HUES6 (cell line): ENCODE results near the gene MYEOV.
A peak's percentile ranks its signal among the peaks of the same experiment; 100 is the strongest.

Experiments used
- H3K27ac ChIP-seq: 2 replicates; pipeline ENCODE4 v1.7.0; 2013; ENCODE audit warnings: low read depth, mild to moderate bottlenecking, low read length, inconsistent platforms
- H3K27me3 ChIP-seq: 2 replicates; pipeline ENCODE4 v1.6.1; 2013; ENCODE audit warnings: low read length; ENCODE audit not compliant: control insufficient read depth, insufficient read depth
- H3K36me3 ChIP-seq: 2 replicates; pipeline ENCODE4 v1.6.1; 2013; ENCODE audit warnings: low read length; ENCODE audit not compliant: control insufficient read depth, insufficient read depth
- H3K4me1 ChIP-seq: 2 replicates; pipeline ENCODE4 v1.6.1; 2013; ENCODE audit warnings: low read length; ENCODE audit not compliant: control insufficient read depth, insufficient read depth
- H3K4me3 ChIP-seq: 2 replicates; pipeline ENCODE4 v1.5.1; 2013; ENCODE audit warnings: low read depth, low read length
- H3K9ac ChIP-seq: one replicate; pipeline ENCODE4 v1.6.1; 2013; ENCODE audit warnings: mild to moderate bottlenecking, low read length
- H3K9me3 ChIP-seq: 2 replicates; pipeline ENCODE4 v1.6.1; 2013; ENCODE audit warnings: low read depth, low read length; ENCODE audit not compliant: control insufficient read depth, insufficient read depth

Gene MYEOV

GRCh38 chr11:69310934-69311766 is 17.2 kb downstream of the MYEOV start:
- Histone ChIP-seq H3K9me3 (no peaks in the 10 kb centered on the region), H3K27ac (no peak overlapping the region), H3K36me3 (no peaks in the 10 kb centered on the region), H3K4me1 (no peaks in the 10 kb centered on the region), H3K4me3 (no peak overlapping the region), H3K27me3 (no peaks in the 10 kb centered on the region), H3K9ac (peak overlapping the region; percentile 12)

GRCh38 chr11:69311767-69312385 is 17.9 kb downstream of the MYEOV start:
- no peak overlapping the region for H3K27ac ChIP-seq
- H3K9ac ChIP-seq, result peak overlapping the region; percentile 12
- H3K36me3 ChIP-seq, result no peaks in the 10 kb centered on the region
- H3K4me3 ChIP-seq, result no peak overlapping the region
- no peaks in the 10 kb centered on the region for H3K27me3 ChIP-seq
- H3K4me1 ChIP-seq, result no peaks in the 10 kb centered on the region
- H3K9me3 ChIP-seq, result no peaks in the 10 kb centered on the region

- Histone ChIP-seq H3K27me3 (no peaks in the 10 kb centered on the region), H3K9ac (no peak overlapping the region), H3K27ac (no peak overlapping the region), H3K4me1 (no peaks in the 10 kb centered on the region), H3K36me3 (no peaks in the 10 kb centered on the region), H3K4me3 (no peak overlapping the region), H3K9me3 (no peaks in the 10 kb centered on the region)
Measured at GRCh38 chr11:69312453-69313404, 18.8 kb downstream of the MYEOV start.

- no peaks in the 10 kb centered on the region for H3K4me1 ChIP-seq
- no peaks in the 10 kb centered on the region for H3K9me3 ChIP-seq
- no peak overlapping the region for H3K9ac ChIP-seq
- H3K4me3 ChIP-seq, result no peak overlapping the region
- no peaks in the 10 kb centered on the region for H3K27me3 ChIP-seq
- no peaks in the 10 kb centered on the region for H3K36me3 ChIP-seq
- H3K27ac ChIP-seq, result no peak overlapping the region
Measured at GRCh38 chr11:69313992-69314391, 20.0 kb downstream of the MYEOV start.

GRCh38 chr11:69314555-69314954 is 20.6 kb downstream of the MYEOV start:
- no peaks in the 10 kb centered on the region; the same call in 1 of the 2 replicates for H3K4me1 ChIP-seq
- H3K4me3 ChIP-seq, result no peak overlapping the region
- H3K9ac ChIP-seq, result no peak overlapping the region
- no peak overlapping the region for H3K27ac ChIP-seq
- H3K27me3 ChIP-seq, result no peaks in the 10 kb centered on the region
- no peaks in the 10 kb centered on the region for H3K9me3 ChIP-seq
- H3K36me3 ChIP-seq, result no peaks in the 10 kb centered on the region

GRCh38 chr11:69316956-69317355 is 23.0 kb downstream of the MYEOV start:
- Histone ChIP-seq H3K27ac (no peak overlapping the region), H3K36me3 (no peaks in the 10 kb centered on the region), H3K9me3 (no peaks in the 10 kb centered on the region), H3K4me1 (peaks cover 4% of the 10 kb centered on the region; the same call in 1 of the 2 replicates), H3K9ac (no peak overlapping the region), H3K4me3 (no peak overlapping the region), H3K27me3 (no peaks in the 10 kb centered on the region)

GRCh38 chr11:69317401-69318092 is 23.6 kb downstream of the MYEOV start:
- Histone ChIP-seq H3K36me3 (no peaks in the 10 kb centered on the region), H3K9ac (no peak overlapping the region), H3K4me1 (peaks cover 4% of the 10 kb centered on the region; the same call in 1 of the 2 replicates), H3K27me3 (no peaks in the 10 kb centered on the region), H3K9me3 (peaks cover 3% of the 10 kb centered on the region; the same call in 1 of the 2 replicates), H3K4me3 (no peak overlapping the region), H3K27ac (no peak overlapping the region)

GRCh38 chr11:69318093-69318420 is 24.1 kb downstream of the MYEOV start:
- Histone ChIP-seq H3K36me3 (no peaks in the 10 kb centered on the region), H3K4me1 (peaks cover 4% of the 10 kb centered on the region; the same call in 1 of the 2 replicates), H3K4me3 (no peak overlapping the region), H3K27me3 (no peaks in the 10 kb centered on the region), H3K9me3 (peaks cover 5% of the 10 kb centered on the region; the same call in 1 of the 2 replicates), H3K9ac (no peak overlapping the region), H3K27ac (no peak overlapping the region)

- H3K9ac ChIP-seq, result no peak overlapping the region
- H3K27me3 ChIP-seq, result no peaks in the 10 kb centered on the region
- H3K4me1 ChIP-seq, result peaks cover 4% of the 10 kb centered on the region; the same call in 1 of the 2 replicates
Measured at GRCh38 chr11:69319255-69320106, 25.5 kb downstream of the MYEOV start.

GRCh38 chr11:69320326-69320725 is 26.4 kb downstream of the MYEOV start:
- H3K36me3 ChIP-seq, result no peaks in the 10 kb centered on the region
- peaks cover 4% of the 10 kb centered on the region; the same call in 1 of the 2 replicates for H3K4me1 ChIP-seq
- H3K9ac ChIP-seq, result no peak overlapping the region
- peaks cover 19% of the 10 kb centered on the region; the same call in 1 of the 2 replicates for H3K9me3 ChIP-seq
- H3K27ac ChIP-seq, result no peak overlapping the region
- H3K4me3 ChIP-seq, result no peak overlapping the region
- no peaks in the 10 kb centered on the region for H3K27me3 ChIP-seq

More at GRCh38 chr11:69319255-69320106, 25.5 kb downstream of the MYEOV start:
- Histone ChIP-seq H3K9me3 (peaks cover 16% of the 10 kb centered on the region; the same call in 1 of the 2 replicates), H3K36me3 (no peaks in the 10 kb centered on the region), H3K27ac (no peak overlapping the region), H3K4me3 (no peak overlapping the region)
